ENCODE measurements around the gene GLMN. TPM values are rescaled to one million over a fixed set of nuclear protein-coding genes. Genes with fewer than 3 reads are reported as not detected.

GLMN gene
- total RNA-seq, 1 experiment from 2014 or later, result 23.6 TPM

GRCh38 chr1:92219028-92219427 lies 79.8 kb downstream of the GLMN start:
- Histone ChIP-seq H4K20me1 (ENCODE audit: control insufficient read depth, insufficient read depth, insufficient read length) (no peaks in the 10 kb centered on the region), H2BK120ac (ENCODE audit: low read depth, low read length, poor library complexity, severe bottlenecking) (no peak overlapping the region), H3K9me3 (ENCODE audit: control insufficient read depth, low read depth, low read length) (no peaks in the 10 kb centered on the region), H4K91ac (ENCODE audit: insufficient read length, low read depth, low read length) (no peak overlapping the region), H2BK15ac (ENCODE audit: low read depth, low read length) (no peak overlapping the region), H2AK5ac (ENCODE audit: insufficient read length, low read length) (no peak overlapping the region), H3K79me2 (ENCODE audit: insufficient read depth, low read length) (no peaks in the 10 kb centered on the region), H3K9ac (ENCODE audit: extremely low read depth, insufficient read length, low read length) (no peak overlapping the region), H3K23ac (ENCODE audit: insufficient read length, low read depth, low read length) (no peak overlapping the region), H4K8ac (replicated peaks; ENCODE audit: insufficient read length, low read depth, low read length) (no peak overlapping the region), H2BK12ac (ENCODE audit: insufficient read length, low read depth, low read length) (no peak overlapping the region), H3K79me1 (ENCODE audit: insufficient read depth, low read depth, low read length, poor library complexity, severe bottlenecking) (no peaks in the 10 kb centered on the region), H2AFZ (ENCODE audit: low read length) (no peak overlapping the region), H3K27me3 (ENCODE audit: insufficient read depth, low read length) (no peaks in the 10 kb centered on the region), H3K4me2 (ENCODE audit: insufficient read depth, insufficient read length, low read length) (no peak overlapping the region), H3K23me2 (ENCODE audit: insufficient read length, low read depth, low read length, poor library complexity, severe bottlenecking) (no peaks in the 10 kb centered on the region), H3K4ac (ENCODE audit: low read depth, low read length) (no peak overlapping the region), H3K14ac (ENCODE audit: insufficient read depth, low read length) (no peak overlapping the region), H2BK20ac (ENCODE audit: low read depth, low read length, poor library complexity, severe bottlenecking) (no peak overlapping the region), H2BK5ac (ENCODE audit: insufficient read length, low read length) (no peak overlapping the region), H3T11ph (ENCODE audit: low read length) (no peak overlapping the region), H4K5ac (ENCODE audit: insufficient read length, low read depth, low read length) (no peak overlapping the region), H3K18ac (ENCODE audit: insufficient read length, low read depth, low read length) (no peak overlapping the region), H3K4me1 (ENCODE audit: insufficient read depth, low read length) (no peaks in the 10 kb centered on the region), H3K56ac (ENCODE audit: insufficient read length, low read depth, low read length) (no peak overlapping the region), H3K27ac (ENCODE audit: insufficient read length, low read depth, low read length) (no peak overlapping the region)
- TF ChIP-seq, protein P1, sequence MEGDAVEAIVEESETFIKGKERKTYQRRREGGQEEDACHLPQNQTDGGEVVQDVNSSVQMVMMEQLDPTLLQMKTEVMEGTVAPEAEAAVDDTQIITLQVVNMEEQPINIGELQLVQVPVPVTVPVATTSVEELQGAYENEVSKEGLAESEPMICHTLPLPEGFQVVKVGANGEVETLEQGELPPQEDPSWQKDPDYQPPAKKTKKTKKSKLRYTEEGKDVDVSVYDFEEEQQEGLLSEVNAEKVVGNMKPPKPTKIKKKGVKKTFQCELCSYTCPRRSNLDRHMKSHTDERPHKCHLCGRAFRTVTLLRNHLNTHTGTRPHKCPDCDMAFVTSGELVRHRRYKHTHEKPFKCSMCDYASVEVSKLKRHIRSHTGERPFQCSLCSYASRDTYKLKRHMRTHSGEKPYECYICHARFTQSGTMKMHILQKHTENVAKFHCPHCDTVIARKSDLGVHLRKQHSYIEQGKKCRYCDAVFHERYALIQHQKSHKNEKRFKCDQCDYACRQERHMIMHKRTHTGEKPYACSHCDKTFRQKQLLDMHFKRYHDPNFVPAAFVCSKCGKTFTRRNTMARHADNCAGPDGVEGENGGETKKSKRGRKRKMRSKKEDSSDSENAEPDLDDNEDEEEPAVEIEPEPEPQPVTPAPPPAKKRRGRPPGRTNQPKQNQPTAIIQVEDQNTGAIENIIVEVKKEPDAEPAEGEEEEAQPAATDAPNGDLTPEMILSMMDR (conservative IDR thresholded peaks at IDR 0.05), result no peak
- no peak overlapping the region; a peak in 1 of 7 replicates for H3K27ac Mint-ChIP-seq
- H3K4me3 Mint-ChIP-seq, result no peak overlapping the region
- no peaks in the 10 kb centered on the region for H3K27me3 Mint-ChIP-seq (ENCODE audit: low read depth)
- DNase-seq, result no peak
- H3K9me3 Mint-ChIP-seq, result no peaks in the 10 kb centered on the region
- H3K4me1 Mint-ChIP-seq, result peaks cover 0 to 2% of the 10 kb centered on the region in 2 experiments; a peak in 2 of 4 replicates
- no peaks in the 10 kb centered on the region; a peak in 1 of 7 replicates for H3K36me3 Mint-ChIP-seq (ENCODE audit: insufficient read depth in 1 of 3, low read depth in 3 of 3)
